IMR-90 (cell line): Measurements from ENCODE around the gene LPAR5. TPM values are rescaled to one million over a fixed set of nuclear protein-coding genes. Genes with fewer than 3 reads are reported as not detected.

Source experiments
- ATAC-seq: fragments of 200-7000 bp; cut with Tn5 transposase; 2 replicates; pipeline ENCODE4 v1.9.1; 2020; ENCODE audit warnings: low read depth, mild to moderate bottlenecking, moderate library complexity
- BruUV-seq: library from RNA; stranded (reverse); fragments of 400-500 nt; replicated peaks from 2 replicates; lab custom pipeline; 2021; lab: Mats Ljungman, UMichigan
- CTCF ChIA-PET: fragments of 300-600 bp; formaldehyde crosslinking; extraction: SDS; loops from one replicate; lab custom pipeline; 2021; ENCODE audit warnings: antibody characterized with exemption; lab: Yijun Ruan, JAX
- POLR2A ChIA-PET: fragments of 300-600 bp; sonication (Branson Sonifier 250); formaldehyde crosslinking; loops from one replicate; lab custom pipeline; 2022; ENCODE audit warnings: antibody characterized with exemption; ENCODE audit not compliant: unreplicated experiment; lab: Charles Lee
- DNase-seq: peaks from one replicate; pipeline ENCODE4 v3.0.0; 2013
- H2AFZ ChIP-seq: replicated peaks from 2 replicates; pipeline ENCODE3; 2013; ENCODE audit warnings: low read length, mild to moderate bottlenecking; ENCODE audit not compliant: poor library complexity
- H2AK5ac ChIP-seq: 2 replicates; pipeline ENCODE4 v1.6.1; 2013; ENCODE audit warnings: low read depth, low read length, inconsistent platforms
- H2AK9ac ChIP-seq: replicated peaks from 2 replicates; pipeline ENCODE3; 2013; ENCODE audit warnings: mild to moderate bottlenecking, low read depth, low read length, moderate library complexity; ENCODE audit not compliant: poor library complexity
- H2BK120ac ChIP-seq: 2 replicates; pipeline ENCODE4 v1.6.1; 2013; ENCODE audit warnings: low read depth, low read length, inconsistent platforms
- H2BK15ac ChIP-seq: 3 replicates; pipeline ENCODE4 v1.6.1; 2013; ENCODE audit warnings: low read depth, low read length, inconsistent platforms
- H2BK20ac ChIP-seq: 2 replicates; pipeline ENCODE4 v1.6.1; 2013; ENCODE audit warnings: low read depth, mild to moderate bottlenecking, inconsistent platforms, low read length, moderate library complexity
- H2BK5ac ChIP-seq: 2 replicates; pipeline ENCODE4 v1.6.1; 2013; ENCODE audit warnings: mild to moderate bottlenecking, low read depth, low read length, inconsistent platforms; ENCODE audit not compliant: poor library complexity, severe bottlenecking
- H3K14ac ChIP-seq: replicated peaks from 2 replicates; pipeline ENCODE4 v1.6.1; 2013; ENCODE audit warnings: low read depth, low read length, inconsistent platforms
- H3K18ac ChIP-seq: 2 replicates; pipeline ENCODE4 v1.6.1; 2013; ENCODE audit warnings: low read depth, low read length, control low read depth
- H3K23ac ChIP-seq: 2 replicates; pipeline ENCODE4 v1.6.1; 2013; ENCODE audit warnings: low read depth, low read length, inconsistent platforms
- H3K27ac ChIP-seq: 2 replicates; pipeline ENCODE4 v1.5.1; 2013; ENCODE audit warnings: mild to moderate bottlenecking, control low read depth, low read length; ENCODE audit not compliant: insufficient read depth
- H3K27me3 ChIP-seq: 2 replicates; pipeline ENCODE4 v1.6.1; 2013; ENCODE audit warnings: low read length; ENCODE audit not compliant: control insufficient read depth, insufficient read depth
- H3K36me3 ChIP-seq: 2 replicates; pipeline ENCODE4 v1.6.1; 2013; ENCODE audit warnings: low read length, mixed read lengths; ENCODE audit not compliant: control insufficient read depth, insufficient read depth
- H3K4ac ChIP-seq: 2 replicates; pipeline ENCODE4 v1.6.1; 2013; ENCODE audit warnings: low read depth, low read length, inconsistent platforms
- H3K4me1 ChIP-seq: 2 replicates; pipeline ENCODE4 v1.6.1; 2013; ENCODE audit warnings: low read length, mixed read lengths; ENCODE audit not compliant: control insufficient read depth, insufficient read depth
- H3K4me2 ChIP-seq: 2 replicates; pipeline ENCODE4 v1.6.1; 2013; ENCODE audit warnings: low read depth, mild to moderate bottlenecking, control low read depth, low read length, moderate library complexity
- H3K4me3 ChIP-seq: 2 replicates; pipeline ENCODE4 v1.5.1; 2013; ENCODE audit warnings: low read depth, mild to moderate bottlenecking, control low read depth, low read length, moderate library complexity; ENCODE audit not compliant: insufficient read depth
- H3K56ac ChIP-seq: 2 replicates; pipeline ENCODE4 v1.6.1; 2013; ENCODE audit warnings: low read length, inconsistent platforms; ENCODE audit not compliant: insufficient read depth; ENCODE audit errors: extremely low read depth
- H3K79me1 ChIP-seq, 2 experiments: 2 replicates each; pipeline ENCODE4 v1.6.1; 2013; ENCODE audit warnings: low read length in 2 of 2, inconsistent platforms in 1 of 2, low read depth in 1 of 2
- H3K9ac ChIP-seq: 2 replicates; pipeline ENCODE4 v1.6.1; 2013; ENCODE audit warnings: low read depth, low read length, control low read depth
- H3K9me1 ChIP-seq: 2 replicates; pipeline ENCODE4 v1.6.1; 2013; ENCODE audit warnings: low read length, inconsistent platforms; ENCODE audit not compliant: insufficient read depth
- H3K9me3 ChIP-seq: 2 replicates; pipeline ENCODE4 v1.6.1; 2013; ENCODE audit warnings: low read length; ENCODE audit not compliant: control insufficient read depth, insufficient read depth
- H4K20me1 ChIP-seq: 2 replicates; pipeline ENCODE4 v1.6.1; 2013; ENCODE audit warnings: low read length, inconsistent platforms; ENCODE audit not compliant: insufficient read depth
- H4K5ac ChIP-seq: 2 replicates; pipeline ENCODE4 v1.6.1; 2013; ENCODE audit warnings: mild to moderate bottlenecking, low read depth, low read length, control low read depth
- H4K8ac ChIP-seq, 2 experiments: 2 replicates each; pipeline ENCODE4 v1.6.1; 2013; ENCODE audit warnings: low read depth in 2 of 2, low read length in 2 of 2, control low read depth in 1 of 2, inconsistent platforms in 1 of 2
- H4K91ac ChIP-seq: 2 replicates; pipeline ENCODE4 v1.6.1; 2013; ENCODE audit warnings: low read depth, low read length, inconsistent platforms; ENCODE audit not compliant: insufficient read depth
- BHLHE40 ChIP-seq: fragments of 150-350 bp; IDR thresholded peaks from 2 replicates; pipeline ENCODE4 v1.6.1; 2016; ENCODE audit warnings: mild to moderate bottlenecking, low read depth, low read length
- CHD1 ChIP-seq: IDR thresholded peaks from 2 replicates; pipeline ENCODE4 v1.6.1; 2012; ENCODE audit warnings: low read depth, low read length, improper control_type of control experiment
- NFE2L2 ChIP-seq: fragments of 150-350 bp; IDR thresholded peaks from 2 replicates; pipeline ENCODE4 v1.6.1; 2016; ENCODE audit warnings: low read depth, mild to moderate bottlenecking, low read length
- RFX5 ChIP-seq: IDR thresholded peaks from 2 replicates; pipeline ENCODE4 v1.8.0; 2012; ENCODE audit warnings: low read depth, mild to moderate bottlenecking, low read length, moderate library complexity
- WGBS, 2 experiments: methylation state at CpG; one replicate each; pipeline versions ENCODE4 v1.1.5 to v1.1.7; 2013; ENCODE audit warnings: missing lambda C conversion rate in 2 of 2; ENCODE audit not compliant: insufficient read length in 1 of 2; ENCODE audit errors: extremely low coverage in 2 of 2; 5-methylcytosine and 5-hydroxymethylcytosine counted together
- dilution Hi-C: fragments of 300-500 bp; cut with HindIII; formaldehyde crosslinking; loops from one replicate; pipeline ENCODE4 v1.14.3; 2018; ENCODE audit warnings: low sequenced_read_pairs; ENCODE audit not compliant: unreplicated experiment
- in situ Hi-C: fragments of 300-500 bp; cut with MboI; formaldehyde crosslinking; loops from 3 replicates; pipeline ENCODE4 v1.14.3; 2019; ENCODE audit warnings: low sequenced_read_pairs, inconsistent platforms, mixed read lengths
- intact Hi-C: fragments of 100-400 bp; cut with micrococcal nuclease; formaldehyde crosslinking; loops from 2 replicates; pipeline ENCODE4 v1.10.0; 2022
- polyA plus RNA-seq, 3 experiments: library from polyadenylated mRNA; depleted of rRNA; stranded (reverse); fragments of >200 nt; gene quantifications; 2 replicates each; pipeline ENCODE4 v1.2.3, GENCODE V29; 2012; ENCODE audit warnings: low replicate concordance in 1 of 3
- total RNA-seq: library from RNA; depleted of rRNA; stranded (reverse); fragments of >200 nt; gene quantifications from 2 replicates; pipeline ENCODE4 v1.2.3, GENCODE V29; 2012

LPAR5 gene
- total and polyA plus RNA-seq, 2 of the 4 experiments (the other 2 are of a cell fraction): not detected

DNA sequence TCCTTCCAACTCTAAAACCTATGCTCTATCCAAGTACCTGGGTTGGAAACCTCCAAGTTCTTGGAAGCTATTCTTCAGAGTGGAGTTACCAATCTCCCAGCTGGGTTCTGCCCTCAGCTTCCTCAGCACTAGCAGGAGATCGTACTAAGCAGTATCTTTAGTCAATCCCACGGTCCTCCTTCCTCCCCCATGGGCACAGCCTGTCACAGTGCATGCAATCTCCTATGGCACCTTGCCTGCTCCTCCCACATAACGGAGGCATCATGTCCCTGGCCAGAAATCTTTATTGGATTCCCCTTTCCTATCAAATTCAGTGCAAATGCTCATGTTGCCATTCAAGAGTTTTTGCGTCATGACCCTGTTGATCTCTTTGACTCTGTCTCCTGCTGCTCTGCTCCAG lies 5.4 kb upstream of the LPAR5 start:
- no peaks in the 10 kb centered on the region for H3K9me1 ChIP-seq
- intact Hi-C loops (no loop called here), in situ Hi-C loops (no loop called here), dilution Hi-C loops (no loop called here)
- no peak overlapping the region for H2BK15ac ChIP-seq
- no peak overlapping the region for H4K5ac ChIP-seq
- H3K9ac ChIP-seq: no peak overlapping the region
- H3K4me1 ChIP-seq: no peaks in the 10 kb centered on the region
- no peak overlapping the region for H3K4me2 ChIP-seq
- H3K56ac ChIP-seq: no peak overlapping the region
- H2AK9ac ChIP-seq: no peak overlapping the region
- DNase-seq (no peak), ATAC-seq (no peak)
- peaks cover 19% of the 10 kb centered on the region for H3K9me3 ChIP-seq
- H2AK5ac ChIP-seq: no peak overlapping the region
- ChIA-PET CTCF (no interaction called here), POLR2A (no interaction called here)
- H2BK120ac ChIP-seq: no peak overlapping the region
- H3K36me3 ChIP-seq: no peaks in the 10 kb centered on the region
- no peak overlapping the region for H4K91ac ChIP-seq
- WGBS, 2 experiments: 45% methylated on average over 4 of the region's 4 CpGs; no CpG with 5 or more reads in 1 of the 2 experiments
- H3K14ac ChIP-seq: no peak overlapping the region
- peaks cover 25% of the 10 kb centered on the region for H3K27me3 ChIP-seq
- H3K18ac ChIP-seq: no peak overlapping the region
- H2BK20ac ChIP-seq: no peak overlapping the region
- no peak overlapping the region for H4K8ac ChIP-seq
- H2AFZ ChIP-seq: no peak overlapping the region
- BruUV-seq: no TSS peak
- TF ChIP-seq BHLHE40 (no peak), NFE2L2 (no peak), RFX5 (no peak), CHD1 (no peak)
- no peak overlapping the region for H3K4ac ChIP-seq
- no peak overlapping the region for H2BK5ac ChIP-seq
- H3K23ac ChIP-seq: no peak overlapping the region
- no peaks in the 10 kb centered on the region for H3K79me1 ChIP-seq
- no peak overlapping the region for H3K27ac ChIP-seq
- no peaks in the 10 kb centered on the region for H4K20me1 ChIP-seq
- no peak overlapping the region for H3K4me3 ChIP-seq
